Measurements from ENCODE around the gene KRT72. TPM values are rescaled to one million over a fixed set of nuclear protein-coding genes. Genes with fewer than 3 reads are reported as not detected.

KRT72 gene
- total and polyA plus RNA-seq, 12 donors: 0.15 TPM; not detected in 11

DNA sequence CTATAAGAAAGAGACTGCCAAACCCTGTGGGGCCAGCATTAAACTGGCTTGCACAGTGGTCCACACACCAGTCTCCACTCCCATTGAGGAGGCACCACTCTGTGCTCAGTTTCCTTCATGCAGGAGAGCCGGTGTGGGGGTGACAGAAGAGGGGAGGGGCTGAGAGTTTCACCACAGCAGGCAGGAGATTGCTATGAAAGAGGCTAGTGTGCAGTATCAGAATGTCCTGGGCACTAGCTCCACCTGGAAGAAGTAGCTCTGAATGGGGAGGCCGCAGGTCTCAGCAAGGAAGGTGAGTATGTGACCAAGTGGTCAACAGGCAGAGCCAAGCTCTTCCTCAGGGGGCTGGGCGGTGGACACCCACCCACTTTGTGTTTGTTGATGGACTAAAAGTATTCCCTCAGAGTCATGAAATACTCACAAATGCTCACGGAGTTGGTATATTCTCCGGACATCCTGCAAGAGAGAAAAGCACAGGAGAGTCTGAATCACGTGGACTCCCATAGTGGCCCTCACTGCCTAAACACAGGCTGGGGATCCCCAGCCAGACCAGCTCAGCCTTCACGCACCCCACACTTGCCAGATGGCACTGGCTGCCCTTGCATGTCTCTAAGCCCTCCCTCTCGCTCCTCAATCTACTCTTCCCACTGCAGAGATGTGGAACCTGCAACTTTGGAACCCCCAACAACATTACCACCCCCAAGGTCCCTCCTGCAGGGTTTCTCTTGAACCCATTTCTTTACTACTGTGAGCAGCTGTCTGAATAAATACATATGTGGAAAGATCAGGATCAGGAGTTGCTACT lies 7.8 kb upstream of the KRT72 start:
- 72 to 82% methylated on average over 8 of the region's 8 CpGs for WGBS, 2 donors
- Histone ChIP-seq H3K36me3 (no peaks in the 10 kb centered on the region), H3K27me3 (peaks cover 0 to 68% (median 54%) of the 10 kb centered on the region in 7 donors), H3K9me3 (no peaks in the 10 kb centered on the region), H3K4me3 (no peak overlapping the region), H3K4me1 (no peaks in the 10 kb centered on the region), H3K27ac (no peak overlapping the region)
- no peak for ATAC-seq
- TF ChIP-seq, protein P1, sequence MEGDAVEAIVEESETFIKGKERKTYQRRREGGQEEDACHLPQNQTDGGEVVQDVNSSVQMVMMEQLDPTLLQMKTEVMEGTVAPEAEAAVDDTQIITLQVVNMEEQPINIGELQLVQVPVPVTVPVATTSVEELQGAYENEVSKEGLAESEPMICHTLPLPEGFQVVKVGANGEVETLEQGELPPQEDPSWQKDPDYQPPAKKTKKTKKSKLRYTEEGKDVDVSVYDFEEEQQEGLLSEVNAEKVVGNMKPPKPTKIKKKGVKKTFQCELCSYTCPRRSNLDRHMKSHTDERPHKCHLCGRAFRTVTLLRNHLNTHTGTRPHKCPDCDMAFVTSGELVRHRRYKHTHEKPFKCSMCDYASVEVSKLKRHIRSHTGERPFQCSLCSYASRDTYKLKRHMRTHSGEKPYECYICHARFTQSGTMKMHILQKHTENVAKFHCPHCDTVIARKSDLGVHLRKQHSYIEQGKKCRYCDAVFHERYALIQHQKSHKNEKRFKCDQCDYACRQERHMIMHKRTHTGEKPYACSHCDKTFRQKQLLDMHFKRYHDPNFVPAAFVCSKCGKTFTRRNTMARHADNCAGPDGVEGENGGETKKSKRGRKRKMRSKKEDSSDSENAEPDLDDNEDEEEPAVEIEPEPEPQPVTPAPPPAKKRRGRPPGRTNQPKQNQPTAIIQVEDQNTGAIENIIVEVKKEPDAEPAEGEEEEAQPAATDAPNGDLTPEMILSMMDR (IDR thresholded peaks at IDR 0.05): no peak
- DNase-seq: no peak
- intact Hi-C loops (cut with DNase I): no loop called here

GRCh38 chr12:52608161-52608560 lies 6.9 kb upstream of the KRT72 start:
- 67 to 73% methylated on average over 6 of the region's 6 CpGs for WGBS, 2 donors
- Histone ChIP-seq H3K4me1 (no peaks in the 10 kb centered on the region), H3K27me3 (peaks cover 0 to 71% (median 63%) of the 10 kb centered on the region in 7 donors), H3K9me3 (no peaks in the 10 kb centered on the region), H3K27ac (no peak overlapping the region), H3K36me3 (no peaks in the 10 kb centered on the region), H3K4me3 (no peak overlapping the region)
- TF ChIP-seq, protein P1 (IDR thresholded peaks at IDR 0.05): no peak
- intact Hi-C loops (cut with DNase I): no loop called here
- DNase-seq (no peak), ATAC-seq (no peak)

DNA sequence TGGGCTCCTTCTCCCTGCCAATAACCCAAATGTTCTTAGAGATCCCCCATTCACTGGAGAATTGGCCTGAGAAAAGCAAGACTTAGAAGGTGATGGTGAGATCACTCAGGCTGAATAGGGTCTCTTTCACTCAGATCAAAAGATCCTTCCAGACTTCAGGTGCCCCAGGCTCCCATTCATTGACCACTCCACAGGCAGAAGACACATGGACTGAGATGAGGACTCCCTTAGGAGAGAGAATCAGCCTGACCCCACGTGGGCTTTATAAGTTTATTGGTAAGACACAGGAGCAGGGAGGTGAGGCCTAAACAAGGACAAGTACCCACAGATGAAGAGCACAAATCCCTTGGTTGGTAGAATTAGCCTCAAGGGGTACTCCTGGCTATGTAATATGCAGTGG lies 6.1 kb upstream of the KRT72 start:
- Histone ChIP-seq H3K9me3 (no peaks in the 10 kb centered on the region), H3K27ac (no peak overlapping the region), H3K4me1 (no peaks in the 10 kb centered on the region), H3K27me3 (peaks cover 0 to 77% (median 68%) of the 10 kb centered on the region in 7 donors), H3K36me3 (no peaks in the 10 kb centered on the region), H3K4me3 (no peak overlapping the region)
- ATAC-seq (no peak), DNase-seq (no peak)
- intact Hi-C loops (cut with DNase I): no loop called here
- 60 to 62% methylated on average over 1 of the region's 1 CpG for WGBS, 2 donors
- TF ChIP-seq, protein P1 (IDR thresholded peaks at IDR 0.05): no peak

GRCh38 chr12:52606581-52607218 lies 5.4 kb upstream of the KRT72 start:
- 79 to 84% methylated on average over 7 of the region's 7 CpGs for WGBS, 2 donors

More at GRCh38 chr12:52606581-52607218, 5.4 kb upstream of the KRT72 start:
- no peak overlapping the region for H3K27ac ChIP-seq
- no peaks in the 10 kb centered on the region for H3K36me3 ChIP-seq
- no peak overlapping the region for H3K4me3 ChIP-seq
- DNase-seq (no peak), ATAC-seq (no peak)
- no peaks in the 10 kb centered on the region for H3K9me3 ChIP-seq
- H3K27me3 ChIP-seq: peaks cover 3 to 80% (median 68%) of the 10 kb centered on the region in 7 donors
- intact Hi-C loops (cut with DNase I): no loop called here
- no peaks in the 10 kb centered on the region for H3K4me1 ChIP-seq
- TF ChIP-seq, protein P1 (IDR thresholded peaks at IDR 0.05): no peak
